Caco-2 (cell line): ENCODE data around the gene DOCK6. TPM values are rescaled to one million over a fixed set of nuclear protein-coding genes. Genes with fewer than 3 reads are reported as not detected.

Experiments used
- BruUV-seq: library from RNA; stranded (reverse); fragments of 400-500 nt; replicated peaks from 2 replicates; lab custom pipeline; 2021; lab: Mats Ljungman, UMichigan
- CTCF ChIA-PET: fragments of 300-600 bp; sonication (Branson Sonifier 250); formaldehyde crosslinking; loops from one replicate; lab custom pipeline; 2022; ENCODE audit warnings: antibody characterized with exemption; lab: Charles Lee
- POLR2A ChIA-PET: fragments of 300-600 bp; sonication (Branson Sonifier 250); formaldehyde crosslinking; loops from one replicate; lab custom pipeline; 2022; ENCODE audit warnings: antibody characterized with exemption; lab: Charles Lee
- DNase-seq, 2 experiments: peaks; one replicate each; pipeline versions ENCODE4 v3.0.0 to v3.0.0-alpha.2; 2020 to 2022
- H3K27me3 ChIP-seq: replicated peaks from 2 replicates; pipeline ENCODE4 v1.6.0; 2011; ENCODE audit warnings: low read length; ENCODE audit not compliant: control insufficient read depth, insufficient read depth
- H3K36me3 ChIP-seq: 2 replicates; pipeline ENCODE4 v1.5.1; 2011; ENCODE audit warnings: low read length; ENCODE audit not compliant: control insufficient read depth, insufficient read depth
- H3K4me1 ChIP-seq: fragments of 250-450 bp; sonication (Bioruptor Pico); 2 replicates; pipeline ENCODE4 v1.5.1; 2020; ENCODE audit warnings: mild to moderate bottlenecking
- H3K4me3 ChIP-seq: 2 replicates; pipeline ENCODE4 v1.5.1; 2011; ENCODE audit warnings: low read depth, mild to moderate bottlenecking, control low read depth, low read length
- H3K9me3 ChIP-seq: fragments of 250-450 bp; sonication (Bioruptor Pico); 2 replicates; pipeline ENCODE4 v1.5.1; 2020; ENCODE audit warnings: mild to moderate bottlenecking, moderate library complexity
- H3K27ac Mint-ChIP-seq: one replicate; pipeline ENCODE4 v1.8.0; 2022; ENCODE audit warnings: mixed read lengths; ENCODE audit not compliant: unreplicated experiment
- H3K27me3 Mint-ChIP-seq: one replicate; pipeline ENCODE4 v1.8.0; 2022; ENCODE audit warnings: mixed read lengths; ENCODE audit not compliant: insufficient read depth, unreplicated experiment
- H3K36me3 Mint-ChIP-seq: one replicate; pipeline ENCODE4 v1.8.0; 2022; ENCODE audit warnings: mild to moderate bottlenecking, mixed read lengths; ENCODE audit not compliant: insufficient read depth, unreplicated experiment
- H3K4me1 Mint-ChIP-seq: one replicate; pipeline ENCODE4 v1.8.0; 2022; ENCODE audit warnings: low read depth, mixed read lengths; ENCODE audit not compliant: unreplicated experiment
- H3K4me3 Mint-ChIP-seq: one replicate; pipeline ENCODE4 v1.8.0; 2022; ENCODE audit warnings: mild to moderate bottlenecking, moderate library complexity, mixed read lengths; ENCODE audit not compliant: unreplicated experiment
- H3K9me3 Mint-ChIP-seq: one replicate; pipeline ENCODE4 v1.8.0; 2022; ENCODE audit warnings: mixed read lengths; ENCODE audit not compliant: unreplicated experiment
- CTCF ChIP-seq, 2 experiments: fragments of 200-600 bp in 1 of 2; IDR thresholded peaks; 1 replicate in 1 of 2; 2 replicates in 1 of 2; pipeline versions ENCODE4 v1.5.1 to v1.8.0; 2011 to 2022; ENCODE audit warnings: antibody characterized with exemption in 1 of 2, control low read depth in 1 of 2, inconsistent platforms in 1 of 2, low read depth in 1 of 2, low read length in 1 of 2, mild to moderate bottlenecking in 1 of 2, moderate library complexity in 1 of 2; ENCODE audit not compliant: insufficient read depth in 1 of 2, severe bottlenecking in 1 of 2, unreplicated experiment in 1 of 2
- intact Hi-C: fragments of 100-400 bp; cut with micrococcal nuclease; formaldehyde crosslinking; loops from one replicate; pipeline ENCODE4 v1.10.0; 2022; ENCODE audit not compliant: unreplicated experiment
- total RNA-seq: library from RNA; stranded (reverse); gene quantifications from 2 replicates; pipeline ENCODE4 v1.2.3, GENCODE V29; 2022

The DOCK6 gene
- total RNA-seq, 1 experiment from 2014 or later, result 84.1 TPM

DNA sequence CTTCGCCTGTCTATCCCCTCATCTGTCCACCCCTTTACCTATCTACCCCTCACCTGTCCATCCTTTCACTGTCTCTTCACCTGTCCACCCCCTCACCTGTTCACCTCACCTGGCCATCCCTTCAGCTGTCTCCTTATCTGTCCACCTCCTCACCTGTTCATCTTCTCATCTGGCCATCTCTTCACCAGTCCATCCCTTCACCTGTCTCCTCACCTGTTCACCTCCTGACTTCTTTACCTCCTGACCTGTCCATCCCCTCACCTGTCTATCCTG lies 51.7 kb downstream of the DOCK6 start:
- Mint-ChIP-seq H3K4me1 (no peaks in the 10 kb centered on the region), H3K27ac (no peak overlapping the region), H3K4me3 (no peak overlapping the region), H3K27me3 (no peaks in the 10 kb centered on the region), H3K36me3 (peaks cover 32% of the 10 kb centered on the region), H3K9me3 (no peaks in the 10 kb centered on the region)
- H3K9me3 ChIP-seq, result no peaks in the 10 kb centered on the region
- BruUV-seq, result no TSS peak
- no peaks in the 10 kb centered on the region for H3K27me3 ChIP-seq
- POLR2A ChIA-PET, result no interaction called here
- H3K36me3 ChIP-seq, result peaks cover 2% of the 10 kb centered on the region; the same call in 1 of the 2 replicates
- intact Hi-C loops, result no loop called here
- DNase-seq, result no peak
- CTCF ChIA-PET, result no interaction called here
- TF ChIP-seq CTCF (IDR thresholded peaks at IDR 0.05; ENCODE audit: insufficient read depth in 1 of 2, low read depth in 1 of 2, low read length in 1 of 2, severe bottlenecking in 1 of 2, unreplicated experiment in 1 of 2), result no peak
- H3K4me3 ChIP-seq, result no peak overlapping the region
- no peaks in the 10 kb centered on the region for H3K4me1 ChIP-seq

- intact Hi-C loops, result no loop called here
- POLR2A ChIA-PET, result no interaction called here
- H3K9me3 Mint-ChIP-seq, result no peaks in the 10 kb centered on the region
- no peak for TF ChIP-seq CTCF (IDR thresholded peaks at IDR 0.05; ENCODE audit: insufficient read depth in 1 of 2, low read depth in 1 of 2, low read length in 1 of 2, severe bottlenecking in 1 of 2, unreplicated experiment in 1 of 2)
- Histone ChIP-seq H3K4me1 (no peaks in the 10 kb centered on the region), H3K9me3 (no peaks in the 10 kb centered on the region), H3K36me3 (peaks cover 2% of the 10 kb centered on the region; the same call in 1 of the 2 replicates), H3K27me3 (no peaks in the 10 kb centered on the region), H3K4me3 (no peak overlapping the region)
- CTCF ChIA-PET, result no interaction called here
- H3K36me3 Mint-ChIP-seq, result peaks cover 28% of the 10 kb centered on the region
- no peak overlapping the region for H3K27ac Mint-ChIP-seq
- BruUV-seq, result no TSS peak
- H3K4me3 Mint-ChIP-seq, result no peak overlapping the region
- no peaks in the 10 kb centered on the region for H3K4me1 Mint-ChIP-seq
- no peak for DNase-seq
- H3K27me3 Mint-ChIP-seq, result no peaks in the 10 kb centered on the region
Observed at GRCh38 chr19:11209839-11210655, 52.3 kb downstream of the DOCK6 start.

DNA sequence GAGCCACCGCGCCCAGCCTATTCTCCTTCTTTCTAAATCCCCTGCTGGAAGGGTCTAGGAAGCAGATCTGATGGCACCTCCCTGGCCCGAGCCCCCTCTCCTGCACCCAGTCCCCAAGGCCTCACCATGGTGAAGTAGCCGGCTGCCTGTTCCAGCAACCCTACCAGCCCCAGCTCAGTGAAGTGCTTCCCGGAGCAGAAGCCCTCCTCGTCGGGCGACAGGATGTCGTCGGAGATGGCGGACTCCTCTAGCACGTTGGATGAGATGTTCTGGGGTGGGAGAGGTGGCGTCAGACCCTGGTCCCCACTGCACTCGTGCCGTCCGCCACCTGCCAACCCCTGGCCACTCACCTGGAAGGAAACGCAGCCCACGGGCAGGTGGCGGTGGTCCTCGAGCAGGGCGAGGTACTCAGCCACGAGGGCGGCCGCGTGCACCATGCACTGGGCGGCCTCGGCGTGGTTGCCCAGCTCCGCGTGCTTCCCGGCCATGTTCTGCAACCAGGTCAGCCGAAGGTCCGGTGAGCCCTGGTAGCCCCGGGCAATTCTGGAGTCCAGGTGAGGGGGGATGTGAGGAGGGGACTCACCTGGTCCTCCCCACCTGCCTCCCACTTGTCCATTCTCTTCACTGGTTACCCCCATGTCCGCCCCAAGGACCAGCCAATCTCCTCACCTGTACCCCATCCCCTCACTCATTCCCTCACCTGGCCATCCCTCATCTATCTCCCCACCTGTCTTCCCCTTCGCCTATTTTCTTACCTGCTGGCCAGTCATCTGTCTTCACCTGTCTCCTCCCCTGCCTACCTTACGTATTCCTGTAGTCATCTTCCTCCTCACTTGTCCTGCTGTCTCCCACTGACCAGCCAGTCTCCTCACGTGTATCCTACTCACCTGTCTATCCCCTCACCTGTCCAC lies 53.5 kb downstream of the DOCK6 start:
- H3K36me3 ChIP-seq, result peaks cover 2% of the 10 kb centered on the region; the same call in 1 of the 2 replicates
- H3K27me3 Mint-ChIP-seq, result no peaks in the 10 kb centered on the region
- no peak overlapping the region for H3K27ac Mint-ChIP-seq
- CTCF ChIA-PET, result interaction anchor here (0.6 kb wide), 2 partner anchors 364 to 1474 kb away, joined by 3 to 4 read pairs; no protein-coding TSS in a partner anchor
- no peak overlapping the region for H3K4me3 Mint-ChIP-seq
- no peaks in the 10 kb centered on the region for H3K4me1 ChIP-seq
- no peak overlapping the region for H3K4me3 ChIP-seq
- no peaks in the 10 kb centered on the region for H3K9me3 Mint-ChIP-seq
- POLR2A ChIA-PET, result no interaction called here
- H3K27me3 ChIP-seq, result no peaks in the 10 kb centered on the region
- no TSS peak for BruUV-seq
- DNase-seq, result no peak
- intact Hi-C loops, result no loop called here
- TF ChIP-seq CTCF (IDR thresholded peaks at IDR 0.05; ENCODE audit: insufficient read depth in 1 of 2, low read depth in 1 of 2, low read length in 1 of 2, severe bottlenecking in 1 of 2, unreplicated experiment in 1 of 2), result no peak
- peaks cover 21% of the 10 kb centered on the region for H3K36me3 Mint-ChIP-seq
- H3K4me1 Mint-ChIP-seq, result peaks cover 6% of the 10 kb centered on the region
- no peaks in the 10 kb centered on the region for H3K9me3 ChIP-seq
